Activated effector memory CD4-positive, alpha-beta T cell treated with Interleukin-2 at 50 U/mL for 16 hours (primary cell): Measurements from ENCODE around the gene PZP.
"Not testable (repeated sequence)": the region's sequence is repeated elsewhere in the genome, so short reads cannot be mapped to it uniquely, and the experiment has no call there.

ENCODE experiments used
- DNase-seq: peaks from one replicate; pipeline ENCODE4 v3.0.0-alpha.2; 2020

Gene PZP

DNA sequence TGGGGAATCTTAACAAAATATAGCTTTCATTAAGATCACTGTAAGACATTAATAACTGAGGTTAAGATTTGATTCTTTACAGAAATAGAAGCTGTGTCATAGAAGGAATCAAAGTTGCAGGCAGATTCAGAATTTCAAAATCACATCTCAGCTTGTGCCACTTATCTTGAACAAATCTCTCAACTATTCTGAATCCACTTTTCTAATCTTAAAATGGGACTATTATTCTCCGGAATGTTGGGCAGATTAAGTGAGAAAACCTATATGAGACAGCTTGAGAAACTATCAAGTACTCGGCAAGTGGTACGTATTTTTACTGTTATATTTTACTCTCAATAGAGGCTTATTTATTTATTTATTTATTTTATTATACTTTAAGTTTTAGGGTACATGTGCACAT lies 28.4 kb downstream of the PZP start:
- no peak for DNase-seq

DNA sequence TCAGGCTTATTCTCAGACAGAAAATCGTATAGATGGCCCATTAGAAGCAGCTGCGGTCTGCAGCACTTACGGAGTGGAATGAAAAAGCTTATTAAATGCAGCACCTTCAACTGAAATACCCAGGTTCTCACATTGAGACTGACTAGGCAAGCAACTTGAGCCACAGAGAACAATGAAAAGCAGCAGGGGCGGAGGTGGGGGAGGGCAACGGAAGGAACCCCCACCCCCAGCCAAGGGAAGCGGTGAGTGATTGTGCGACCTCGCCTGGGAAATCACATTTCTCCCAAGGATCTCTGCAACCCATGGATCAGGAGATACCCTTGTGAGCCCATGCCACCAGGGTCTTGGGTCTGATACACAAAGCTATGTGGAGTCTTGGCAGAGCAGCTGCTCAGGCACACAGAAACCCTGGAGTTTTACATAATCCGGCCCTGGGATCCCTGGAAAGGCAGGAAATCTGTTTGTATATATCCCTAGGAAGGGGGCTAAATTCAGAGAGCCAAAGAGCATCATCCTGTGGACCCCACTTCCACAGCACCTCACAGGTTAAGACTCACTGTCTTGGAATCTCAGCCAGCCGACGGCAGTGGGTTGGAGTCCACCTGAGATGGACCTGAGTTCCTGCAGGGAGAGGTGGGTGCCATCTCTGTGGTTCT lies 38.1 kb downstream of the PZP start:
- no peak for DNase-seq

DNA sequence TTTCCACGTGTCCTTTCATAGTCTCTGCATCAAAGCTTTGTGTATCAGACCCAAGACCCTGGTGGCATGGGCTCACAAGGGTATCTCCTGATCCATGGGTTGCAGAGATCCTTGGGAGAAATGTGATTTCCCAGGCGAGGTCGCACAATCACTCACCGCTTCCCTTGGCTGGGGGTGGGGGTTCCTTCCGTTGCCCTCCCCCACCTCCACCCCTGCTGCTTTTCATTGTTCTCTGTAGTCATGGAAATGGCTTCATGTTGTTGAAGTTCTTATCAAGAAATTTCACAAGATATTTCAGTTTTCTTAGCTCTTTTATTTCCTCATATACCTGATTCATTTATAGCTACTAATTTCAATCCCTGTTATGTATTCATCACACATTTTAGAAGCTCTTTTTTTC lies 40.9 kb downstream of the PZP start:
- DNase-seq = not testable (repeated sequence)

DNA sequence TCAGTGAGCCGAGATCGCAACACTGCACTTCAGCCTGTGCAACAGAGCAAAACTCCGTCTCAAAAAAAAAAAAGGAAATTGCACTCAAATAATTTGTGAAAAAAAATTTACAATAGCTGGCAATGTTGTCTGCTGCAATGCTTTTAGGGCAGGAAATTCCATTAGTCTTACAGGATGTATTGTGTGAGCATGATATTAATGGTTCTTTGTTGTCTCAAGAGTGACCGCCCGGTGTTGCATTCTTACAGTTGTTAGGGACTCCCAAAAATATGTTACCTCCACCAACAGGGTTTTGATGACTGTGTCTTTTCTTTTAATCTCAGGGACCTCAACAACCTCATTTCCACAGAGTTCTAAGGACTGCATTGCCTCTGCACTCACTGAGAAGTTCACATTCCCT lies 44.8 kb downstream of the PZP start:
- DNase-seq = no peak

DNA sequence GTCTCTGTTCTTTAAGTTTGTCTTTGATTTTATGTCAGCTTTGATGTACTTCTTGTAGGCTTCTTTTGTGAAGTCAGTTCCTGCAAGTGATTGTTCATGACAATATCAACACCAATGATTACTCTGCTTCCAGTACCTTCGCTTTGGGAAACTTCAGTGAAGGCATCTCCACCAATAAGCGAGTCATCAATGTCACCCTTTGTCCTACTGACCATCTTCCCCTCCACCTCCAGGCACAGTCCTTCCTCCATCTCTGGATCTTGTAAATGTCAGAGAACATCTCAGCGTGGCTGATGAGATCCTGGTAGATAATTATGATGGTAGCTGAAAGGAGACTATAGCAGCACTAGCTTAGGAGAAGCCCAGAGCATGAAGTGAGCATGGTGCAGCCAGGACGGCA lies 52.1 kb downstream of the PZP start:
- DNase-seq = no peak

DNA sequence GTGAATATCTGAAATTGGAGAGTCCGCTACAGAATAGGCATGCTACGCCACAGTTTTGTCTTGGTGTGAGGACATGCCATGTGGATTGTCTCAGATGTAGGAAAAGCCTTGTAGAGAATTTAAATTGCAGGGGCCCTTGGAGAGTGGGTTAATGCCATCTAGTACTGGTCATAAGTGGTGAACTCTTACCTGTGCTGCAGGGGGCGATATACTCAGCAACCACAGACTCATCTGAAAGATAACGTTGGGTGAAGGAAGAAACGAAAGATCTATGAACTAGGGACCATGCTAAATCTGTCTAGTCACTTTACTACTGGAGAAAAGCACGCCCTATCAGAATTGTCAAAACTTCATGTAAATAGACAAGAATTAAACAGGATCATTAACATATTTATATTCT lies 58.8 kb downstream of the PZP start:
- no peak for DNase-seq

DNA sequence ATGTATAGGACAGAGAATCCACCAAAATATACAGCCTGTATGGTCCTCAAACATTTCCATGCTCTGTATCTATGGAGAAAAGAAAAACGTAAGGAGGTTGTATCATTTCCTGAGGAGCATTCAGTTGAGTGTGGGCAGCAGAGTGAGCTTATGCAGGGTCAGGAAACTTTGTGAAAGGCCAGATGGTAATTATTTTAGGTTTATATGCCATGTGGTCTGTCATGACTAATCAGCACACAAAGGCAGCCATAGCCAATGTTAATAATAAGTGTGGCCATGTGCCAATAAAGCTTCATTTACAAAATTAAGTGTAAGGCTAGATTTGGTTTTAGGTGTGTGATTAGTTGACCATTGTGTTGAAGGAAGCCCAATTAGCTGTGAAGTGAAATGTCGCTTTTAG lies 59.3 kb downstream of the PZP start:
- DNase-seq = no peak

DNA sequence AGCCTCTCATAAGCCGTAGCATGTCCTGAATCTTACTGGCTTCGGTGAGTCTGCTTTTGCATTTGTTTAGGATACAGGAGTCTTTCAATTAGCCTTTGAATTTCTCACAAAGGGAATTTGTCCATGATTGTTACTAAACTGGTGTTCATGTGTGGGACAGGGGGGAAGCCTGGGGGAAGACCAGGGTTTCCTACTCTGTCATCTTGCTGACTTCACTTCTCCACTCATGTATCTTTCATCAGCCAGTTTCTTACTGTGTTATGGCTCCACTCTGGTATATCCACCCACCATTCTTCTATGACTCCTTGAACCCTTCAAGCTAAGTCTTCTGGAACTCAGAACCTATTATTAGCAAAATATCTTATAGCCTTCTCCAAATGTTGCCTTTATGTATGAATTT lies 60.7 kb downstream of the PZP start:
- no peak for DNase-seq

DNA sequence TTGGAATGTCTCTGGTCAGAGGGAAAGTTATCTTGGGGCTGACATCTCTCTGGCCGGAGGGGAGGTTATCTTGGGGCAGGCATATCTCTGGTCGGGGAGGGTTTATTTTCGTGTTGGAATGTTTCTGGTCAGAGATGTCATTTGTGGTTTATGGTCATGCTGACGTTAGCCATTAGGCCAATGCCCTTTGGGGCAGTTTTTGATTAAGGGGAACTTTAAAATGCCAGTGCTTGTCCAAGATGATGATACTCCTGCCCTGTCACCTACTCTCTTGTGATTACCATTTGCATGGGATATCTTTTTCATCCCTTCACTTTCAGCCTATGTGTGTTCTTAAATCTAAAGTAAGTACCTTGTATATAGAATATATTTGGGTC lies 63.5 kb downstream of the PZP start:
- DNase-seq = no peak

DNA sequence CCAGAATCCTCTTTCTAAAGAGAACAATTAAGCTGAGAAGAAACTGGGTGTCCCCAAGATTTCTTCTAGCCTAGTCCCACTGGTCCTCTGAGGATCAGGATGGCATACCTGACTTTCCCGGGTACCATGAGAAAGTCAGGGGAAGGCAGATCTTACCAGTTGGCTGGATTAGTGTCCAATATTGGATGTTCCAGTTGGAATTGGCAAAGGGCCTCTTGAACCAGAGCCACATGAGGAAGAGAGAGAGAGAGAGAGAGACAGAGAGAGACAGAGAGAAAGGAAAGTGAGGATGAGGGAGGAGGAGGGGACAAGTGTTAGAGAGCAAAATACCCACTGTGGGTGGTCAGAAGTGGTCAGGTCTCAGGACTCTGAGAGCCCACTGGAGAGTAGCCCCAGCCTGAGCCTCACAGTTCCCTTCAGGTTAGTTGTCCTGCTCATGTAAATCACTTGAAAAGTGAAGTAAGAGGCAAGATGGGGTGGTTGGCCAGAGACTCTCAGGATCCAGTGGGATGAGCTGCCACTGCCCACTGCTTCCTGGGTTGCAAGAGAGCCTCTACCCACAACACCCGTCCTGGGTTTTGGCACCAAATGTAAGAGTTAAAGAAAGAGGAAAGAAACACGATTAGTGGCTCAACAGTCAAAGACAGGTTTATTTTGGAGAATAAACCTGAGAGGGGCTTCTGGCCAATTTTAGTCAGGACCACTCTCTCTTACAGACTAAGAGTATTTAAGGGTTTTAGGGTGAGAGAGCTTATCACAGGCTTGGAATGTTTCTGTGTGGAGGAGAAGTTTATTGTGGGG lies 64.1 kb downstream of the PZP start:
- no peak for DNase-seq

DNA sequence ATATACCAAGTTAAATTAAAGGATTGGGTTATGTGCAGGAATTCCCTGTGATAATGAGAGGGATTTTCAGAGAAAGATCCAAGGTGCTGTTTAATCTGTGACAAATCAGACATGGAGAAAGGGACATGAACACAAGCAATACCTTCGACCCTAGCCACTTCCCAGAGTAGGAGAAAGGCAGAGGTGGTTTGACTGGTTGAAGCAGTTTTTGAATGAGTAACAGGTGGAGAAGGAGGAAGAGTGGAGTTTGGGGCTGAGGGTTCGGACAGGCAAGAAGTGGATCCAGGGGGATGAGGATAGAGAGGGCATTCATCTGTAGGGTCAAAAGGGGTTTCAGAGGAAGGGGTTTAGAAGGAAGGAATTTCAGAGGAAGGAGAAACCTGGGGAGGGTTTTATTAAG lies 65.1 kb downstream of the PZP start:
- no peak for DNase-seq

DNA sequence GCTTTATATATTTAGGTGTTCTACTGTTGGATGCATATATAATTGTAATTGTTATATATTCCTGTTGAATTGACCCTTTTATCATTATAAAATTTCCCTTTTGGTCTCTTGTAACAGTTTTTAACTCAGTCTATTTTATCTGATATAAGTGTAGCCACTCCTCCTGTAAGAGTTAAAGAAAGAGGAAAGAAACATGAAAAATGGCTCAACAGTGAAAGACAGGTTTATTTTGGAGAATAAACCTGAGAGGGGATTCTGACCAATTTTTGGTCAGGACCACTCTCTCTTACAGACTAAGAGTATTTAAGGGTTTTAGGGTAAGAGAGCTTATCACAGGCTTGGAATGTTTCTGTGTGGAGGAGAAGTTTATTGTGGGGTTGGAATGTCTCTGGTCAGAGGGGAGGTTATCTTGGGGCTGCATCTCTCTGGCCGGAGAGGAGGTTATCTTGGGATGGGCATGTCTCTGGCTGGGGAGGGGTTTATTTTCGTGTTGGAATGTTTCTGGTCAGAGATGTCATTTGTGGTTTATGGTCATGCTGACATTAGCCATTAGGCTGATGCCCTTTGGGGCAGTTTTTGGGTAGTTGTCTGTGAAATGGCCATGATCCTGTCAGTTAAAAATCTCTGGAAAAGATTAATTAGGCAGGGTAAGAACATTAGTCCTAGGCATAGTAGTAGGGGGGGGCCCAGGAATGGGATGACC lies 68.5 kb downstream of the PZP start:
- not testable (repeated sequence) for DNase-seq

DNA sequence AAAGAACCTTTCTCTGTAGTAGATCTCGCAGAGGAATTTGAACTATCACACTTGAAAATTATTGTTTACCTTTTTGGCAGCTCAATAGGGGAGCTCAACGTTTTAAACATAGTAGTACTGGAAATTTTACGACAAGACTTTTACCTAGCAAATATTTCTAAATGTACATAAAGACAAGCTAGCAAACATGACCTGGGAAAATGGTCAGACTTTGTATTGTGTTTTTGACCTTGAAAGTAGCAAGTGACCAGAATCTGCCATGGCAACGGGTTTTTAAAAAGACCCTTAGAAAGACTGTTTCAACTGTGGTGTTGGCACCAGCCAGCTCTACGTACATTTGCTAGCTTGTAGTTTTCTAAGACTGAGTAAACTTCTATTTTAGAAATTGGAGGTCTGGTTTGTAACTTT lies 72.3 kb downstream of the PZP start:
- no peak for DNase-seq

DNA sequence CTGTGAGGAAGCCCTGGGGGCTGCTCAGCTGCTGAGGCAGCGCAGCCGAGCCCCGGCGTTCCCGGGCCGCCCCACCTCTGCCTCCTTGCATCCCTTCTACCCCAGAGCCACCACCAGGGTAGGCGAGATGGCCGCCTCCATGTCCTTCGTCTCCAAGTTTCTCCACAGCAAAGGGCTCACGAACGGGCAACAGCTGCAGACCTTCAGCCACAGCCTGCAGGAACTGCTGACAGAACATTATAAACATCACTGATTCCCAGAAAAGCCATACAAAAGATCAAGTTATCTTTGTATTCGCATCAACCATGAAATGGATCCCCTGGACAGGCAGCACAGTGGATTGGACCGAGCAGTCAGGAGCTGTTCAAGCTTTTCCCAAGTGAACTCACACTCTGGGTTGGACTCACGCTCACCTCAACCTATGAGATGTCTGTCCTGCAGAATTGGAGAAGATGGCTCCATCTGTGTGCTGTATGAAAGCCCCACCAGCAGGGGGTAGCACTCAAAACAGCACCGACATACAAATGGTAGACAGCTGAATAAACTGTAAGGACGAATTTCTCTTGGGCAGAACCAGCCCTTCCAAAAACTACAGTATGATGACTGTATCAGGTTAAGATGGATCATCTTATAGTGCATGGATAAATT lies 73.1 kb downstream of the PZP start:
- no peak for DNase-seq

DNA sequence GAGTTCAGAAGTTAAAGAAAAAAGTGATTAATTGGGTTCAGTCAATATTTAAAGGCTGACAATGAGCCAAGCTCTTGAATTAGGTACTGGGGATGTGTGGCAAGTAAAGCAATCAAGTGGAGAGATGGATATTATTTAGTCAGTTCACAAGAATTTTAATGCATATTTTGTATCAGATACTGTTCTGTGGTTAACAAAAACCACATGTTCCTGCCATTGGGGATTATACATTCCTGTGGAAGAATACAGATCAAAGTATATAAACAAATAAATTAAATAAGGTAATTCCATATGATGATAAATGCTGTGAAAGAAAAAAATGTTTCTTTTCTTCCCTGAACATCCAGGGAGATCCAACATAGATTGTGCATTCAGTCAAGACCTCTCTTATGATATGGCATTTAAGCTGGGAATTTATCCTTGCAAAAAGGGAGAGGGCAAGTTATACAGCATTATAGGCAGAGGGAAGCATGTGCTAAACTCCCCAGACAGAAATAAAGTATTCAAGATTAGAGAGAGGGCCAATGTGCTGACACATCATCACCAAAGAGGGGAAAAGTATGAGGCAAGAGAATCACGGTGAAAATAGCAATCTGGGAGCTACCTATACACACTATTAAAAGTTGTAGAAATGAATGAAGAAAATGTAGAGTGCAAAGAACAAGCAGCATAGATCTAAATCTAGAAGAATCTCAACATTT lies 74.8 kb downstream of the PZP start:
- DNase-seq = no peak

DNA sequence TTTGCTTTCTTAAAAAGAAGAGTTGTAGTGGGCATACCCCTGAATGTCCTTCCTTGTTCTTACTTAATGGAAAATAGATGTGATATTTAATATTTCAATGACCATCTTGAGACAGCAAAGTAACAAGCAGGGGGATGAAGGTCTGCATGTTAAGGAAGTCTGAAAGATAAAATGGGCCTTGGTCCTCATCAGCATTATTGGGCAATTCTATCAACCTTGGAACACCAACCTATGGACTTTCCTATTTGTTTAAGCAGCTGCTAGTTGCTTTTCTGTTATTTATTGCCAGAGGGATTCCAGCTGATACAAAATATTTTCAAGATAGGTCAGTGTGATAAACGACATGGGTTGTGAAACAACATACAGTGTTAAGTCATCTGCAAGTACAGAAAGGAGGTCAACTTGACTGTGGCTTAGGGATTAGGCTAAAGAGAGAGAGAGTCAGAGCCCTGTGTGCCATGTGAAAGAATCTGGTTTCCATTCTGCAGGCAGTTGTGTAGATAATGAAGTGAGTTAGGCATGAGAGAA lies 76.1 kb downstream of the PZP start:
- DNase-seq = no peak

DNA sequence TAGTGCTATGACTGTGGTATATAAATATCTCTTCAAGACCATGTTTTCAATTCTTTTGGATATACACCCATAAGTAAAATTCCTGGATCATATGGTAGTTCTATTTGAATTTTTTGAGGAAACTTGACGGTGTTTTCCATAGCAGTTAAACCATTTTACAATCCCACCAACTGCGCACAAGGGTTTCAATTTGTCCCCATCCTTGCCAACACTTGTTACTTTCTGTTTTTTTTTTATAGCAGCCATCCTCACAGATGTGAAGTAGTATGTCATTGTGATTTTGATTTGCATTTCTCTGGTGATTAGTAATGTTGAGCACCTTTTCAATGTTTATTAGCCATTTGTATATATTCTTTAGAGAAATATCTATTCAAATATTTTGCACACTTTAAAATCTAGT lies 78.0 kb downstream of the PZP start:
- DNase-seq = no peak

DNA sequence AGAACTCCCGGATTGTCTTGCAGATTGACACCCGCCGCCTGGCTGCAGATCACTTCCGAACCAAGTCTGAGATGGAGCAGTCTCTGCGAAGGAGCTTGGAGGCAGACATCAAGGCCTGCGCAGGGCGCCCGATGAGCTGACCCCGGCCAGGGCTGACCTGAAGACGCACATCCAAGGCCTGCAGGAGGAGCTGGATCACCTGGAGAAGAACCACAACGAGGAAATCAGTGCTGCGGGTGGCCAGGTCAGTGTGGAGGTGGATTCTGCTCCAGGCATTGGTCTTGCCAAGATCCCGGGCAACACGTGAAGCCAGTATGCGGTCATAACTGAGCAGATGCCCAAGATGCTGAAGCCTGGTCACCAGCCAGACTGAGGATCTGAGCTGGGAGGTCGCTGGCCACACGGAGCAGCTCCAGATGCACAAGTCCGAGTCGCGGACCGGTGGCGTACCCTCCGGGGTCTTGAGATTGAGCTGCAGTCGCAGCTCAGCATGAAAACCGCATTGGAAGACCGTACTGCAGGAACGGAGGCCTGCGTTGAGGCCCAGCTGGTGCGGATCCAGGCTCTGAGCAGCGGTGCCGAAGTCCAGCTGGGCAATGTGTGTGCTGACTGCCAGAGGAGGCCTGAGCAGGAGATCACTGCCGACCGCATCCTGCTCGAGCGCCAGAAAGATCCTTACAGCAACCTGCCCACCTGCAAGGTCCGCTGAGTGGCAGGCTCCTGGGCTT lies 80.1 kb downstream of the PZP start:
- DNase-seq = no peak

DNA sequence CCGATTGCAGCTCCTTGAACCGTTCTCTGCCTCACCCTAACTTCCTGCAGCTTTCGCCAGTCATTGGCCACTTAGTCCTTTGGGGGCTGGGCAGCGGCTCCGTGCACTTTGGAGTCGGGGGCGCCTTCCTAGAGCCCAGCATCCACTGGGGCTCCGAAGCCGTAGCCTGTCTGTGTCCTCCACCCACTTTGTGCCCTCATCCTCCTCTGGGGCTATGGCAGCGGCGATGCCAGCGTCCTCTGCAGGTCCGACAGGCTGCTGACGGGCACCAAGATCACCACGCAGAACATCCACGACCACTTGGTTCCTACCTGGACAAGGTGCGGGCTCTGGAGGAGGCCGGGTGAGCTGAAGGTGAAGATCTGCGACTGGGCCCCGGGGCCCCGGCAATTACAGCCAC lies 80.7 kb downstream of the PZP start:
- DNase-seq = no peak

DNA sequence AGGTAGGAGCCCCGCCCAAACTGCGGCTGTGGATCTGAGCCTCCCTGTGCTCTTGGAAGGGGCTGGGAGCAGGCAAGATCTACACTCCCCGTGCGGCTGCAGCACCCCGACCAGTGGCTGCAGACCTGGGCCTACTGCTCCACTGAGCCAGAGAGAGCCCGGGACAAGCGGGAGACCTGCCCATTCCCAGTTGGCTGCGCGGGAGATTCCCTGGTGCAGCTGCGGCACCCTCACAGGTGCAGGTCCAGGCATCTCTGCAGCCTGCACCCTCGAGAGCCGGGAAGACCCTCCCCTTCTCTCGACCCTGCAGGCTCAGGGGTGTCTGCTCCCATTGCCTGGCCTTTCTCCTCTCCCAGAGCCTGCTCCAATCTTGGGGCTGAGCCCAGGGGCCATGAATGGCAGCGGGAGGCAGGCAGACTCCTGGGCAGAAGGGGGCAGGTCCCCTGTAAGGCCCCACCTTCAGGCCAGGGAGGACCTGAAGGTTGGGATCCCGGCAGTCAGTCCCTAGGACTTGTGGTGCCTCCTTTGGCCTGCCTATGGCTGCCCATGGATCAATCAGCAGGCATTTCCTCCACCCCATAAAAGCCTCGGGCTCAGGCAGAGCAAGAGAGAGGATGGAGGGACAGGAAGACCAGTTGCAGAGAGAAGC lies 83.7 kb downstream of the PZP start:
- DNase-seq = no peak

DNA sequence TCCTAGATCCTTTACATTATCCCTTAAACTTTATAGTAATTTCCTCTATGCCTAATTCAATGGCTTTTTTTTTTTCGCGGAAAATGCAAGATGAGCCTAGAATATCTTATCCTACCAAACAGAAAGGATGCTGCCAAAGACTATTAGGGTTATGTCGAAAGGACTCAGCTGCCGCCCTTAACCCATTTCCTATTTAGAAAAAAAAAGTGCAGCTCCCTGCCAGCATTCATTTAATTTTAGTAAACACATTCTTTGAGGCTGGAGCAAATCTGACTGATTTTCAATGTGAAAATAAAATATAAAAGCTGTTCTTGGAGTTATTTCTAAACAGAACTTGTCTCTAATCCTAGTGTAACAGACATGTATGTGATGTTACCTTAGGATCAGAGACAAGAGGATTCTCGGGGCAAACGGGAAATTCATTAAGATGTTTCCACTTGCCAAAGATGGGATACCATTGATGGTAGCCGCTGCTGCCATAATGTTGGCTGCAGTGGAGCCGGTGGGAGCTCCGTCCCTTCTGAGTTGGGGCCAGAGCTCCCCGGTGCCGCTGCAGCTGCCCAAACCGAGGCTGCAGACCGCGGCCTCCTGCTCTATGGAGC lies 84.3 kb downstream of the PZP start:
- no peak for DNase-seq
